Caco-2 (cell line): ENCODE results near the gene KIF13A. TPM values are rescaled to one million over a fixed set of nuclear protein-coding genes. Genes with fewer than 3 reads are reported as not detected.

Experiments
- BruUV-seq: library from RNA; stranded (reverse); fragments of 400-500 nt; replicated peaks from 2 replicates; lab custom pipeline; 2021; lab: Mats Ljungman, UMichigan
- CTCF ChIA-PET: fragments of 300-600 bp; sonication (Branson Sonifier 250); formaldehyde crosslinking; loops from one replicate; lab custom pipeline; 2022; ENCODE audit warnings: antibody characterized with exemption; lab: Charles Lee
- POLR2A ChIA-PET: fragments of 300-600 bp; sonication (Branson Sonifier 250); formaldehyde crosslinking; loops from one replicate; lab custom pipeline; 2022; ENCODE audit warnings: antibody characterized with exemption; lab: Charles Lee
- DNase-seq, 2 experiments: peaks; one replicate each; pipeline versions ENCODE4 v3.0.0 to v3.0.0-alpha.2; 2020 to 2022
- H3K27me3 ChIP-seq: replicated peaks from 2 replicates; pipeline ENCODE4 v1.6.0; 2011; ENCODE audit warnings: low read length; ENCODE audit not compliant: control insufficient read depth, insufficient read depth
- H3K36me3 ChIP-seq: 2 replicates; pipeline ENCODE4 v1.5.1; 2011; ENCODE audit warnings: low read length; ENCODE audit not compliant: control insufficient read depth, insufficient read depth
- H3K4me1 ChIP-seq: fragments of 250-450 bp; sonication (Bioruptor Pico); 2 replicates; pipeline ENCODE4 v1.5.1; 2020; ENCODE audit warnings: mild to moderate bottlenecking
- H3K4me3 ChIP-seq: 2 replicates; pipeline ENCODE4 v1.5.1; 2011; ENCODE audit warnings: low read depth, mild to moderate bottlenecking, control low read depth, low read length
- H3K9me3 ChIP-seq: fragments of 250-450 bp; sonication (Bioruptor Pico); 2 replicates; pipeline ENCODE4 v1.5.1; 2020; ENCODE audit warnings: mild to moderate bottlenecking, moderate library complexity
- H3K27ac Mint-ChIP-seq: one replicate; pipeline ENCODE4 v1.8.0; 2022; ENCODE audit warnings: mixed read lengths; ENCODE audit not compliant: unreplicated experiment
- H3K27me3 Mint-ChIP-seq: one replicate; pipeline ENCODE4 v1.8.0; 2022; ENCODE audit warnings: mixed read lengths; ENCODE audit not compliant: insufficient read depth, unreplicated experiment
- H3K36me3 Mint-ChIP-seq: one replicate; pipeline ENCODE4 v1.8.0; 2022; ENCODE audit warnings: mild to moderate bottlenecking, mixed read lengths; ENCODE audit not compliant: insufficient read depth, unreplicated experiment
- H3K4me1 Mint-ChIP-seq: one replicate; pipeline ENCODE4 v1.8.0; 2022; ENCODE audit warnings: low read depth, mixed read lengths; ENCODE audit not compliant: unreplicated experiment
- H3K4me3 Mint-ChIP-seq: one replicate; pipeline ENCODE4 v1.8.0; 2022; ENCODE audit warnings: mild to moderate bottlenecking, moderate library complexity, mixed read lengths; ENCODE audit not compliant: unreplicated experiment
- H3K9me3 Mint-ChIP-seq: one replicate; pipeline ENCODE4 v1.8.0; 2022; ENCODE audit warnings: mixed read lengths; ENCODE audit not compliant: unreplicated experiment
- CTCF ChIP-seq, 2 experiments: fragments of 200-600 bp in 1 of 2; IDR thresholded peaks; 1 replicate in 1 of 2; 2 replicates in 1 of 2; pipeline versions ENCODE4 v1.5.1 to v1.8.0; 2011 to 2022; ENCODE audit warnings: antibody characterized with exemption in 1 of 2, control low read depth in 1 of 2, inconsistent platforms in 1 of 2, low read depth in 1 of 2, low read length in 1 of 2, mild to moderate bottlenecking in 1 of 2, moderate library complexity in 1 of 2; ENCODE audit not compliant: insufficient read depth in 1 of 2, severe bottlenecking in 1 of 2, unreplicated experiment in 1 of 2
- intact Hi-C: fragments of 100-400 bp; cut with micrococcal nuclease; formaldehyde crosslinking; loops from one replicate; pipeline ENCODE4 v1.10.0; 2022; ENCODE audit not compliant: unreplicated experiment
- total RNA-seq: library from RNA; stranded (reverse); gene quantifications from 2 replicates; pipeline ENCODE4 v1.2.3, GENCODE V29; 2022

KIF13A gene
- total RNA-seq, 1 experiment from 2014 or later: 13.8 TPM

- DNase-seq: peak; percentile 40 to 67
- Histone ChIP-seq H3K9me3 (no peaks in the 10 kb centered on the region), H3K27me3 (no peaks in the 10 kb centered on the region), H3K36me3 (no peaks in the 10 kb centered on the region; the same call in 1 of the 2 replicates), H3K4me1 (peaks cover 10% of the 10 kb centered on the region; the same call in 1 of the 2 replicates), H3K4me3 (no peak overlapping the region)
- H3K4me3 Mint-ChIP-seq: no peak overlapping the region
- ChIA-PET CTCF (no interaction called here), POLR2A (no interaction called here)
- H3K9me3 Mint-ChIP-seq: no peaks in the 10 kb centered on the region
- intact Hi-C loops: loop anchor here (5.0 kb wide), 1 partner anchor 122 kb away; the partner anchor contains the start of gene KIF13A
- peaks cover 5% of the 10 kb centered on the region for H3K4me1 Mint-ChIP-seq
- peak overlapping the region; percentile 20 for H3K27ac Mint-ChIP-seq
- H3K36me3 Mint-ChIP-seq: no peaks in the 10 kb centered on the region
- BruUV-seq: no TSS peak
- no peaks in the 10 kb centered on the region for H3K27me3 Mint-ChIP-seq
- no peak for TF ChIP-seq CTCF (IDR thresholded peaks at IDR 0.05; ENCODE audit: insufficient read depth in 1 of 2, low read depth in 1 of 2, low read length in 1 of 2, severe bottlenecking in 1 of 2, unreplicated experiment in 1 of 2)
Observed at GRCh38 chr6:17865243-17865642, 122.2 kb downstream of the KIF13A start.

DNA sequence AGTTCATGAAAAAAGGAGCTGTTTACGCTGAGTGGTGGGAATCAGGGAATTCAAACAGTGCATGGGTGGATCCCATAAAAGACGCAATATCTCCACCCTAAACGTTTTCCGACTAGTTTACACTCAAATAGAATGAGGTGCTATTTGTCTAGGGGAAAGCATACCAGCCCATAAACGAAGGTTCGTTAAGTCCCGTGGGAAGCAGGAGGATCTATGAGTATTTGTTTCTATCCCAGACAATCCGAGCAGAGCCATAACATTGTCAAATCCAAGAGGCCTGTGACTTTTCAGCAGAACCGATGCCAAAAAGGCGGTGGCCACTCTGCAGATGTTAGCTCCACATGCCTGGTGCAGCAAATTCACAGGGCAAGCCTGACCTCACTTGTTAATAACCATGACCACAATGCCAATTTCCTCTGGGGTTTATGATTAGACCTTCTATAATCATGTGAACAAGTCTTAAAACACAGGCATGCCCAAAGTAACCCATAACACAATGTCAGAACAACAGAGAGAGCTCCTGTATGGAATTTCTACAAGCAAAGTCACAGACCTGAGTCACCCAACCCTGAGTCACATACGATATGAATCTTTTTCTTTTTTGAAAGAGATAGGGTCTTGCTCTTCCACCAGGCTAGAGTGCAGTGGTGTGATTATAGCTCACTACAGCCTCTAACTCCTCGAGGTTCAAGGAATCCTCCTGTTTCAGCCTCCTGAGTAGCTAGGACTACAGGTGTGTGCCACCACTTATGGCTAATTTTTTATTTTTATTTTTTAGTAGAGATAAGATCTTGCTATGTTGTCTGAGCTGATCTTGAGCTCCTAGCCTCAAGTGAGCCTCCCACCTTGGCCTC is 123.3 kb downstream of the KIF13A start:
- no peak for DNase-seq
- BruUV-seq: no TSS peak
- POLR2A ChIA-PET: no interaction called here
- H3K4me1 ChIP-seq: peaks cover 10% of the 10 kb centered on the region; the same call in 1 of the 2 replicates
- Mint-ChIP-seq H3K27ac (peak overlapping the region; percentile 20), H3K4me3 (no peak overlapping the region), H3K36me3 (no peaks in the 10 kb centered on the region), H3K4me1 (peaks cover 5% of the 10 kb centered on the region), H3K9me3 (no peaks in the 10 kb centered on the region), H3K27me3 (no peaks in the 10 kb centered on the region)
- H3K27me3 ChIP-seq: no peaks in the 10 kb centered on the region
- TF ChIP-seq CTCF (IDR thresholded peaks at IDR 0.05; ENCODE audit: insufficient read depth in 1 of 2, low read depth in 1 of 2, low read length in 1 of 2, severe bottlenecking in 1 of 2, unreplicated experiment in 1 of 2): no peak
- H3K4me3 ChIP-seq: no peak overlapping the region
- H3K36me3 ChIP-seq: no peaks in the 10 kb centered on the region; the same call in 1 of the 2 replicates
- no peaks in the 10 kb centered on the region for H3K9me3 ChIP-seq
- CTCF ChIA-PET: no interaction called here
- intact Hi-C loops: no loop called here

GRCh38 chr6:17861361-17861760 is 126.1 kb downstream of the KIF13A start:
- H3K36me3 Mint-ChIP-seq: no peaks in the 10 kb centered on the region

More at GRCh38 chr6:17861361-17861760, 126.1 kb downstream of the KIF13A start:
- peaks cover 5% of the 10 kb centered on the region for H3K4me1 Mint-ChIP-seq
- H3K4me3 Mint-ChIP-seq: no peak overlapping the region
- no peaks in the 10 kb centered on the region for H3K27me3 Mint-ChIP-seq
- H3K4me1 ChIP-seq: peaks cover 10% of the 10 kb centered on the region; the same call in 1 of the 2 replicates
- POLR2A ChIA-PET: no interaction called here
- H3K27ac Mint-ChIP-seq: no peak overlapping the region
- no peak for DNase-seq
- H3K9me3 Mint-ChIP-seq: no peaks in the 10 kb centered on the region
- no peak overlapping the region for H3K4me3 ChIP-seq
- intact Hi-C loops: no loop called here
- CTCF ChIA-PET: no interaction called here
- BruUV-seq: no TSS peak
- no peaks in the 10 kb centered on the region for H3K9me3 ChIP-seq
- no peaks in the 10 kb centered on the region; the same call in 1 of the 2 replicates for H3K36me3 ChIP-seq
- no peak for TF ChIP-seq CTCF (IDR thresholded peaks at IDR 0.05; ENCODE audit: insufficient read depth in 1 of 2, low read depth in 1 of 2, low read length in 1 of 2, severe bottlenecking in 1 of 2, unreplicated experiment in 1 of 2)
- no peaks in the 10 kb centered on the region for H3K27me3 ChIP-seq
